Gastroesophageal sphincter (tissue), 3 donors: Measurements from ENCODE around the gene COL5A1.

Experiments
- CTCF ChIP-seq, 4 experiments: fragments of 200-600 bp in 2 of 4; fragments of 450-650 bp in 2 of 4; sonication (generic) in 1 of 4; IDR thresholded peaks; one replicate each; pipeline ENCODE4 v1.5.1; 2017 to 2019; ENCODE audit warnings: antibody characterized with exemption in 4 of 4, mild to moderate bottlenecking in 2 of 4, moderate library complexity in 2 of 4
- EP300 ChIP-seq: sonication (generic); formaldehyde crosslinking; IDR thresholded peaks from one replicate; pipeline ENCODE4 v1.6.1; 2017; ENCODE audit warnings: antibody characterized with exemption, mild to moderate bottlenecking
- POLR2A ChIP-seq, 2 donors: fragments of 450-650 bp; IDR thresholded peaks; one replicate each; pipeline ENCODE4 v1.6.1; 2017; ENCODE audit warnings: antibody characterized with exemption in 2 of 2, mild to moderate bottlenecking in 2 of 2, moderate library complexity in 1 of 2
- POLR2AphosphoS5 ChIP-seq: sonication (generic); formaldehyde crosslinking; IDR thresholded peaks from one replicate; pipeline ENCODE4 v1.6.1; 2017; ENCODE audit warnings: antibody characterized with exemption

- TF ChIP-seq CTCF (IDR thresholded peaks at IDR 0.05): no peak
- no peak for TF ChIP-seq POLR2AphosphoS5
- no peak for TF ChIP-seq POLR2A (IDR thresholded peaks at IDR 0.05)
- no peak for TF ChIP-seq EP300
These were observed 194.9 kb downstream of the COL5A1 start for GRCh38 chr9:134836406-134836970.
